ENCODE results near the gene BAG5.

The BAG5 gene

GRCh38 chr14:103539056-103539825 lies 23.2 kb downstream of the BAG5 start:
- H3K27me3 ChIP-seq, result peaks cover 43% of the 10 kb centered on the region
- no peaks in the 10 kb centered on the region for H3K36me3 ChIP-seq
- no peaks in the 10 kb centered on the region for H3K4me1 ChIP-seq (ENCODE audit: control insufficient read depth in 1 of 2, insufficient read depth in 1 of 2, low read depth in 1 of 2, low read length in 1 of 2)
- no peak for TF ChIP-seq CTCF (IDR thresholded peaks at IDR 0.05)
- H3K27ac ChIP-seq, result no peak overlapping the region
- H3K9me3 ChIP-seq, result no peaks in the 10 kb centered on the region
- H3K4me3 ChIP-seq (ENCODE audit: low read depth in 1 of 2, low read length in 1 of 2), result no peak overlapping the region

- no peak overlapping the region for H3K4me3 ChIP-seq (ENCODE audit: low read depth in 1 of 2, low read length in 1 of 2)
- no peaks in the 10 kb centered on the region for H3K36me3 ChIP-seq
- H3K27me3 ChIP-seq, result peaks cover 43% of the 10 kb centered on the region
- no peak overlapping the region for H3K27ac ChIP-seq
- no peaks in the 10 kb centered on the region for H3K9me3 ChIP-seq
- H3K4me1 ChIP-seq (ENCODE audit: control insufficient read depth in 1 of 2, insufficient read depth in 1 of 2, low read depth in 1 of 2, low read length in 1 of 2), result no peaks in the 10 kb centered on the region
- no peak for TF ChIP-seq CTCF (IDR thresholded peaks at IDR 0.05)
Measured at GRCh38 chr14:103538291-103539055, 24.0 kb downstream of the BAG5 start.

GRCh38 chr14:103537175-103537990 lies 25.1 kb downstream of the BAG5 start:
- Histone ChIP-seq H3K9me3 (no peaks in the 10 kb centered on the region), H3K27me3 (peaks cover 43% of the 10 kb centered on the region), H3K36me3 (no peaks in the 10 kb centered on the region), H3K4me1 (ENCODE audit: control insufficient read depth in 1 of 2, insufficient read depth in 1 of 2, low read depth in 1 of 2, low read length in 1 of 2) (no peaks in the 10 kb centered on the region), H3K4me3 (ENCODE audit: low read depth in 1 of 2, low read length in 1 of 2) (no peak overlapping the region), H3K27ac (no peak overlapping the region)
- TF ChIP-seq CTCF (IDR thresholded peaks at IDR 0.05), result no peak

- Histone ChIP-seq H3K4me1 (ENCODE audit: control insufficient read depth in 1 of 2, insufficient read depth in 1 of 2, low read depth in 1 of 2, low read length in 1 of 2) (no peaks in the 10 kb centered on the region), H3K27ac (no peak overlapping the region), H3K4me3 (ENCODE audit: low read depth in 1 of 2, low read length in 1 of 2) (no peak overlapping the region), H3K27me3 (peaks cover 38% of the 10 kb centered on the region), H3K36me3 (no peaks in the 10 kb centered on the region), H3K9me3 (no peaks in the 10 kb centered on the region)
- no peak for TF ChIP-seq CTCF (IDR thresholded peaks at IDR 0.05)
Measured at GRCh38 chr14:103536693-103537092, 25.8 kb downstream of the BAG5 start.

GRCh38 chr14:103535891-103536565 lies 26.4 kb downstream of the BAG5 start:
- H3K4me1 ChIP-seq (ENCODE audit: control insufficient read depth in 1 of 2, insufficient read depth in 1 of 2, low read depth in 1 of 2, low read length in 1 of 2), result no peaks in the 10 kb centered on the region

More at GRCh38 chr14:103535891-103536565, 26.4 kb downstream of the BAG5 start:
- Histone ChIP-seq H3K36me3 (no peaks in the 10 kb centered on the region), H3K9me3 (no peaks in the 10 kb centered on the region), H3K4me3 (ENCODE audit: low read depth in 1 of 2, low read length in 1 of 2) (no peak overlapping the region), H3K27me3 (peaks cover 31% of the 10 kb centered on the region), H3K27ac (no peak overlapping the region)
- no peak for TF ChIP-seq CTCF (IDR thresholded peaks at IDR 0.05)

All from neutrophil (primary cell).